ENCODE measurements around the gene CCDC185.
A peak's percentile ranks its signal among the peaks of the same experiment; 100 is the strongest.

CCDC185 gene

GRCh38 chr1:223393275-223394214, at the start of gene CCDC185:
CCDC185 (plus strand) TSS chr1:223393415; CDS start chr1:223393476, 61 bp downstream.
- DNase-seq (ENCODE audit: low spot score), result no peak
- no peak for FAIRE-seq

- DNase-seq (ENCODE audit: low spot score) (no peak), FAIRE-seq (peak; percentile 72)
These were observed 49.5 kb upstream of the CCDC185 start for GRCh38 chr1:223343692-223344091.

- DNase-seq (ENCODE audit: low spot score), result no peak
These were observed 48.7 kb upstream of the CCDC185 start for GRCh38 chr1:223344491-223344890.

GRCh38 chr1:223345720-223346119, 47.5 kb upstream of the CCDC185 start:
- FAIRE-seq (no peak), DNase-seq (ENCODE audit: low spot score) (no peak)

More at GRCh38 chr1:223344491-223344890, 48.7 kb upstream of the CCDC185 start:
- no peak for FAIRE-seq

- no peak for DNase-seq (ENCODE audit: low spot score)
- FAIRE-seq, result no peak
These were observed 46.9 kb upstream of the CCDC185 start for GRCh38 chr1:223346311-223346710.

- FAIRE-seq (no peak), DNase-seq (ENCODE audit: low spot score) (no peak)
These were observed 45.6 kb upstream of the CCDC185 start for GRCh38 chr1:223347583-223347982.

- FAIRE-seq (no peak), DNase-seq (ENCODE audit: low spot score) (no peak)
These were observed 44.8 kb upstream of the CCDC185 start for GRCh38 chr1:223348439-223348838.

GRCh38 chr1:223349241-223349640, 44.0 kb upstream of the CCDC185 start:
- FAIRE-seq, result no peak
- DNase-seq (ENCODE audit: low spot score), result no peak

GRCh38 chr1:223350361-223350908, 42.8 kb upstream of the CCDC185 start:
- DNase-seq (ENCODE audit: low spot score) (no peak), FAIRE-seq (no peak)

- DNase-seq (ENCODE audit: low spot score) (no peak), FAIRE-seq (no peak)
These were observed 40.3 kb upstream of the CCDC185 start for GRCh38 chr1:223352944-223353343.

GRCh38 chr1:223353939-223354338, 39.3 kb upstream of the CCDC185 start:
- DNase-seq (ENCODE audit: low spot score) (no peak), FAIRE-seq (no peak)

- no peak for DNase-seq (ENCODE audit: low spot score)
These were observed 37.5 kb upstream of the CCDC185 start for GRCh38 chr1:223355699-223356098.

GRCh38 chr1:223358826-223359225, 34.4 kb upstream of the CCDC185 start:
- DNase-seq (ENCODE audit: low spot score) (no peak), FAIRE-seq (no peak)

More at GRCh38 chr1:223355699-223356098, 37.5 kb upstream of the CCDC185 start:
- no peak for FAIRE-seq

- no peak for FAIRE-seq
- DNase-seq (ENCODE audit: low spot score), result no peak
These were observed 30.0 kb upstream of the CCDC185 start for GRCh38 chr1:223363057-223363855.

GRCh38 chr1:223363856-223364684, 29.1 kb upstream of the CCDC185 start, which contains the start of gene SUSD4:
SUSD4 (minus strand) TSS chr1:223364176; CDS start chr1:223363425, 751 bp downstream.
- DNase-seq (ENCODE audit: low spot score) (peak; percentile 11), FAIRE-seq (no peak)

GRCh38 chr1:223364685-223365382, 28.4 kb upstream of the CCDC185 start:
- no peak for FAIRE-seq
- no peak for DNase-seq (ENCODE audit: low spot score)

- no peak for DNase-seq (ENCODE audit: low spot score)
- no peak for FAIRE-seq
These were observed 19.1 kb upstream of the CCDC185 start for GRCh38 chr1:223374064-223374610.

GRCh38 chr1:223378754-223379153, 14.5 kb upstream of the CCDC185 start:
- FAIRE-seq (no peak), DNase-seq (ENCODE audit: low spot score) (no peak)

- DNase-seq (ENCODE audit: low spot score), result no peak
These were observed 7.2 kb upstream of the CCDC185 start for GRCh38 chr1:223386013-223386412.

GRCh38 chr1:223390618-223391017, 2.6 kb upstream of the CCDC185 start:
- FAIRE-seq, result no peak
- DNase-seq (ENCODE audit: low spot score), result no peak

More at GRCh38 chr1:223386013-223386412, 7.2 kb upstream of the CCDC185 start:
- FAIRE-seq, result no peak

All from RCC 7860 (cell line).